Sigmoid colon (tissue), 4 donors: ENCODE results near the gene FBN3.

Source experiments
- EP300 ChIP-seq, 4 donors: sonication (generic); formaldehyde crosslinking; IDR thresholded peaks; one replicate each; pipeline ENCODE4 v1.6.1; 2017; ENCODE audit warnings: antibody characterized with exemption in 4 of 4
- POLR2A ChIP-seq, 2 donors: fragments of 450-650 bp; IDR thresholded peaks; one replicate each; pipeline ENCODE4 v1.6.1; 2016; ENCODE audit warnings: antibody characterized with exemption in 2 of 2, mild to moderate bottlenecking in 2 of 2, moderate library complexity in 2 of 2
- TF ChIP-seq, protein P1 (sequence below), 4 experiments: fragments of 450-650 bp in 3 of 4; fragments of 200-600 bp in 1 of 4; IDR thresholded peaks; one replicate each; pipeline ENCODE4 v1.5.1; 2016 to 2019; ENCODE audit warnings: antibody characterized with exemption in 4 of 4, mild to moderate bottlenecking in 3 of 4, moderate library complexity in 2 of 4

- no peak for TF ChIP-seq POLR2A (IDR thresholded peaks at IDR 0.05)
- TF ChIP-seq EP300 (IDR thresholded peaks at IDR 0.05), result no peak
- TF ChIP-seq, protein P1, sequence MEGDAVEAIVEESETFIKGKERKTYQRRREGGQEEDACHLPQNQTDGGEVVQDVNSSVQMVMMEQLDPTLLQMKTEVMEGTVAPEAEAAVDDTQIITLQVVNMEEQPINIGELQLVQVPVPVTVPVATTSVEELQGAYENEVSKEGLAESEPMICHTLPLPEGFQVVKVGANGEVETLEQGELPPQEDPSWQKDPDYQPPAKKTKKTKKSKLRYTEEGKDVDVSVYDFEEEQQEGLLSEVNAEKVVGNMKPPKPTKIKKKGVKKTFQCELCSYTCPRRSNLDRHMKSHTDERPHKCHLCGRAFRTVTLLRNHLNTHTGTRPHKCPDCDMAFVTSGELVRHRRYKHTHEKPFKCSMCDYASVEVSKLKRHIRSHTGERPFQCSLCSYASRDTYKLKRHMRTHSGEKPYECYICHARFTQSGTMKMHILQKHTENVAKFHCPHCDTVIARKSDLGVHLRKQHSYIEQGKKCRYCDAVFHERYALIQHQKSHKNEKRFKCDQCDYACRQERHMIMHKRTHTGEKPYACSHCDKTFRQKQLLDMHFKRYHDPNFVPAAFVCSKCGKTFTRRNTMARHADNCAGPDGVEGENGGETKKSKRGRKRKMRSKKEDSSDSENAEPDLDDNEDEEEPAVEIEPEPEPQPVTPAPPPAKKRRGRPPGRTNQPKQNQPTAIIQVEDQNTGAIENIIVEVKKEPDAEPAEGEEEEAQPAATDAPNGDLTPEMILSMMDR (IDR thresholded peaks at IDR 0.05), result no peak
These were observed 59.5 kb downstream of the FBN3 start for GRCh38 chr19:8089664-8090601.
